ENCODE measurements around the gene TRABD2A.

DNA sequence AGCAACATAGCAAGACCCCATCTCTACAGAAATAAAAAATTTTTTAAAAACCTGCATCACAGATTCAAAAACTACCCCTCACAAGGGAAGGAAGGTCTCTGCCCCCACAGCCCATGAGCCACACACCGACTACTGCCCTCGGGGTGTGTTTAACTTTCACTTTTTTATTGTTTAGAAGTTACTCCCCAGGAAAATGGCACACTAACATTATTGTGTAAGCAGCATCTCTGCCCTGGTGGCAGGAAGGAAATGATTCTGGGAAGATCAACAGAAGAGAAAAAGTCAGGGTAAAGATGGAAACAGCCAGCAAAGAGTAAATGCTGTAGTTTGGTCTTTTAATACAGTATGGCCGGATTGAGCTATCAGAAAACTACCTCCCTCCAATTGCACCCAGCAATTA is 21.9 kb downstream of the TRABD2A start:
- TF ChIP-seq POLR2AphosphoS5 (IDR thresholded peaks at IDR 0.05) (no peak), POLR2A (IDR thresholded peaks at IDR 0.05) (no peak)
- TF ChIP-seq, protein P1, sequence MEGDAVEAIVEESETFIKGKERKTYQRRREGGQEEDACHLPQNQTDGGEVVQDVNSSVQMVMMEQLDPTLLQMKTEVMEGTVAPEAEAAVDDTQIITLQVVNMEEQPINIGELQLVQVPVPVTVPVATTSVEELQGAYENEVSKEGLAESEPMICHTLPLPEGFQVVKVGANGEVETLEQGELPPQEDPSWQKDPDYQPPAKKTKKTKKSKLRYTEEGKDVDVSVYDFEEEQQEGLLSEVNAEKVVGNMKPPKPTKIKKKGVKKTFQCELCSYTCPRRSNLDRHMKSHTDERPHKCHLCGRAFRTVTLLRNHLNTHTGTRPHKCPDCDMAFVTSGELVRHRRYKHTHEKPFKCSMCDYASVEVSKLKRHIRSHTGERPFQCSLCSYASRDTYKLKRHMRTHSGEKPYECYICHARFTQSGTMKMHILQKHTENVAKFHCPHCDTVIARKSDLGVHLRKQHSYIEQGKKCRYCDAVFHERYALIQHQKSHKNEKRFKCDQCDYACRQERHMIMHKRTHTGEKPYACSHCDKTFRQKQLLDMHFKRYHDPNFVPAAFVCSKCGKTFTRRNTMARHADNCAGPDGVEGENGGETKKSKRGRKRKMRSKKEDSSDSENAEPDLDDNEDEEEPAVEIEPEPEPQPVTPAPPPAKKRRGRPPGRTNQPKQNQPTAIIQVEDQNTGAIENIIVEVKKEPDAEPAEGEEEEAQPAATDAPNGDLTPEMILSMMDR (IDR thresholded peaks at IDR 0.05): no peak
